ENCODE results near the gene AIF1L. TPM values are rescaled to one million over a fixed set of nuclear protein-coding genes. Genes with fewer than 3 reads are reported as not detected.
"Not testable (repeated sequence)": the region's sequence is repeated elsewhere in the genome, so short reads cannot be mapped to it uniquely, and the experiment has no call there.

The AIF1L gene
- total RNA-seq, 1 donor from 2014 or later, result 16.3 TPM

GRCh38 chr9:131148966-131149687 is 52.8 kb downstream of the AIF1L start:
- H3K27ac Mint-ChIP-seq (ENCODE audit: unreplicated experiment), result no peak overlapping the region
- H3K4me3 Mint-ChIP-seq (ENCODE audit: unreplicated experiment), result no peak overlapping the region
- TF ChIP-seq CTCF (IDR thresholded peaks at IDR 0.05; ENCODE audit: unreplicated experiment), result no peak
- H3K27me3 Mint-ChIP-seq (ENCODE audit: unreplicated experiment), result no peaks in the 10 kb centered on the region
- H3K9me3 Mint-ChIP-seq (ENCODE audit: unreplicated experiment), result no peaks in the 10 kb centered on the region
- H3K36me3 Mint-ChIP-seq (ENCODE audit: low read depth, unreplicated experiment), result peaks cover 45% of the 10 kb centered on the region
- peaks cover 5% of the 10 kb centered on the region for H3K4me1 Mint-ChIP-seq (ENCODE audit: unreplicated experiment)
- DNase-seq (ENCODE audit: low spot score), result no peak

DNA sequence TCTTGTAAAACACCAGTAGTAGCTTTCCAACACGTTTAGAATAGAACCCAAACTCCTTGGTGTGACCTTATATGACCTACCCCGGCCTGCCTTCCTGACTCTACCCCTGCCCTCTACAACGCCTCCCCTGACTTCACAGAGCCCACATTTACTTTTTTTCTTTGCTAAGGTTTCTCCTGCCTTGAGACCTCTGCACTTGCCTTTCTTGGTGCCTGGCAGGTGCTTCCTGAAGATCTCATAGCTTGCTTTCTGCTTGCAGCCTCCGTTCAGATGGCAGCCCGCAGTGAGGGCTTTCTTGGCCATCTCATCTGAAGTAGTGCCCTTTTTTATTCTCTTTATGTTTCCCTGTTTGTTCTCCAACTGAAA is 53.3 kb downstream of the AIF1L start:
- no peak overlapping the region for H3K4me3 Mint-ChIP-seq (ENCODE audit: unreplicated experiment)
- peaks cover 45% of the 10 kb centered on the region for H3K36me3 Mint-ChIP-seq (ENCODE audit: low read depth, unreplicated experiment)
- H3K4me1 Mint-ChIP-seq (ENCODE audit: unreplicated experiment), result no peaks in the 10 kb centered on the region
- no peak for TF ChIP-seq CTCF (IDR thresholded peaks at IDR 0.05; ENCODE audit: unreplicated experiment)
- no peak overlapping the region for H3K27ac Mint-ChIP-seq (ENCODE audit: unreplicated experiment)
- peaks cover 4% of the 10 kb centered on the region for H3K27me3 Mint-ChIP-seq (ENCODE audit: unreplicated experiment)
- no peaks in the 10 kb centered on the region for H3K9me3 Mint-ChIP-seq (ENCODE audit: unreplicated experiment)
- no peak for DNase-seq (ENCODE audit: low spot score)

DNA sequence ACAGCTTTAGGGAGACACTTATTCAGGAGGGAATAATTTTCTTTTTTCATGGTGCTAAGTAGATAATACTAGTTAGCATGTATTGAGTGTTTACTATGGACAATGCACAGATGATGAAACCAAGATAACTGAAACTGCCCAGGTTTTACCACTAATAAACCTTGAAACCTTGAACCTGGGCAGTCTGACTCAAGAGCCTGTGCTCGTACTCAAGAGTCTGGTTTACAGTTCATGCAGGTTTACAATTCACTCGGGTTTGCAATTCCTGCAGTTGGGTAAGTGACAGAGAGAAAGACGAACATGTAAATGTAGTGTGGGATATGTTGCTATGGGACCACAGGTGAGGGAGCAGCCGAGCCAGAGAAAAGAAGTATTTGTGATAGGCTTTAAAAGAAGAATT is 57.3 kb downstream of the AIF1L start:
- H3K27me3 Mint-ChIP-seq (ENCODE audit: unreplicated experiment), result peaks cover 4% of the 10 kb centered on the region
- no peak overlapping the region for H3K27ac Mint-ChIP-seq (ENCODE audit: unreplicated experiment)
- peaks cover 38% of the 10 kb centered on the region for H3K36me3 Mint-ChIP-seq (ENCODE audit: low read depth, unreplicated experiment)
- H3K4me3 Mint-ChIP-seq (ENCODE audit: unreplicated experiment), result no peak overlapping the region
- TF ChIP-seq CTCF (IDR thresholded peaks at IDR 0.05; ENCODE audit: unreplicated experiment), result no peak
- no peaks in the 10 kb centered on the region for H3K9me3 Mint-ChIP-seq (ENCODE audit: unreplicated experiment)
- no peak for DNase-seq (ENCODE audit: low spot score)
- no peaks in the 10 kb centered on the region for H3K4me1 Mint-ChIP-seq (ENCODE audit: unreplicated experiment)

DNA sequence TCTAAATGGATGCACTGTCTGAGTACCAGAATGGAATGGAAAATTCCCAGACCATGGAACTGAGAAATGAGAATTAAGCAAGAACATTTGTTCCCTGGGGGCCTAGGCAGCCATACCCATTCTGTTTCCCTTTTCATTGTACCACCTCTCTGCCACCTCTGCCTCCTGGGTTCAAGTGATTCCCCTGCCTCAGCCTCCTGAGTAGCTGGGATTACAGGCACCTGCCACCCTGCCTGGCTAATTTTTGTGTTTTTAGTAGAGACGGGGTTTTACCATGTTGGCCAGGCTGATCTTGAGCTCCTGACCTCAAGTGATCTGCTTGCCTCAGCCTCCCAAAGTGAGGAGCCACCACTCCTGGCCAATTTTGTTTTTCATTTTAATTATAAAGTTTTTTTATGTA is 62.3 kb downstream of the AIF1L start:
- H3K9me3 Mint-ChIP-seq (ENCODE audit: unreplicated experiment); H3K27ac Mint-ChIP-seq (ENCODE audit: unreplicated experiment); H3K4me3 Mint-ChIP-seq (ENCODE audit: unreplicated experiment); DNase-seq (ENCODE audit: low spot score); H3K4me1 Mint-ChIP-seq (ENCODE audit: unreplicated experiment); H3K27me3 Mint-ChIP-seq (ENCODE audit: unreplicated experiment): not testable (repeated sequence)
- H3K36me3 Mint-ChIP-seq (ENCODE audit: low read depth, unreplicated experiment), result peaks cover 24% of the 10 kb centered on the region

DNA sequence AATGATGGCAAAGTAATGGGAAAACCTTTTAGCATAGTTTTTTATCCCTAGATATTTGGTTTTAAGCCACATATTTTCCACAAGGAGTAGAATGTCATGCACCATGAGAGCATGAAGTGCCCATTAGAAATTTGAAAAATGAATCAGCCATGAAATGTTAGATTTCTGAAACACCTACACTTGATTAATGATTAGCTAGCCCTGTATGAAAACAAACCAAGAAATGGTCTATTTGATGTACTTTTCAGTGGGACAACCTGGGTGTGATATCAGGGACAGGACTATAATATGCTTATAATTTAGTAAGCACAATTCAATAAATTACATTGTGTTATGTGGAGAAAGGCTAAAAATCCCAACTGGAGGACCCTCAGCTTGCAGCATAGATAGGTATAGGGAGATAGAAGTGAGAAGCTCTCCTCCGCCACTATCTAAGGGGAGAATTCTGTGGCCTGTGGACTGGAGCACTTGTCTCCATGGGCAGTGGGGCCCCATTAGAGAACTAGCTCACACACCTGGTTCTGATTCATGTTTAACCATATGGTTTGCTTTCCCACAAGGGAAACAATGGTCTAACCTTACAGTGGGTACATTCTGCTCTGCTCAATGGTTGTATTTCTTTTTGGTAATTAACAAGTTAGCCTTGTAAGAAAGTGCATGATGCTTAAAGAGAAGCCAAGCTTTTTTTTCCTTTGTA is 64.2 kb downstream of the AIF1L start:
- Mint-ChIP-seq H3K36me3 (ENCODE audit: low read depth, unreplicated experiment) (peaks cover 11% of the 10 kb centered on the region), H3K27ac (ENCODE audit: unreplicated experiment) (no peak overlapping the region), H3K4me1 (ENCODE audit: unreplicated experiment) (no peaks in the 10 kb centered on the region), H3K9me3 (ENCODE audit: unreplicated experiment) (no peaks in the 10 kb centered on the region), H3K27me3 (ENCODE audit: unreplicated experiment) (no peaks in the 10 kb centered on the region), H3K4me3 (ENCODE audit: unreplicated experiment) (no peak overlapping the region)
- no peak for TF ChIP-seq CTCF (IDR thresholded peaks at IDR 0.05; ENCODE audit: unreplicated experiment)
- DNase-seq (ENCODE audit: low spot score), result no peak
